Endodermal cell (in vitro differentiated cells): ENCODE measurements around the gene PRRC2A. TPM values are rescaled to one million over a fixed set of nuclear protein-coding genes. Genes with fewer than 3 reads are reported as not detected.
A peak's percentile ranks its signal among the peaks of the same experiment; 100 is the strongest.

Experiments used
- DNase-seq: peaks from one replicate; pipeline ENCODE4 v3.0.0-alpha.2; 2017
- H3K27ac ChIP-seq: 2 replicates; pipeline ENCODE4 v1.5.1; 2013; ENCODE audit warnings: mild to moderate bottlenecking, low read depth, low read length, moderate library complexity
- H3K27me3 ChIP-seq: 2 replicates; pipeline ENCODE4 v1.6.1; 2013; ENCODE audit warnings: mild to moderate bottlenecking, low read length, moderate library complexity; ENCODE audit not compliant: insufficient read depth, control insufficient read depth, poor library complexity, severe bottlenecking
- H3K36me3 ChIP-seq: 2 replicates; pipeline ENCODE4 v1.7.0; 2013; ENCODE audit warnings: mild to moderate bottlenecking, low read length, moderate library complexity; ENCODE audit not compliant: control insufficient read depth, insufficient read depth
- H3K4me1 ChIP-seq: one replicate; pipeline ENCODE4 v1.7.0; 2013; ENCODE audit warnings: low read length; ENCODE audit not compliant: control insufficient read depth, insufficient read depth
- H3K4me3 ChIP-seq: 2 replicates; pipeline ENCODE4 v1.5.1; 2013; ENCODE audit warnings: mild to moderate bottlenecking, low read length, moderate library complexity
- H3K9ac ChIP-seq: 2 replicates; pipeline ENCODE4 v1.6.1; 2013; ENCODE audit warnings: mild to moderate bottlenecking, low read length, moderate library complexity; ENCODE audit not compliant: poor library complexity, severe bottlenecking; ENCODE audit errors: extremely low read depth
- H3K9me3 ChIP-seq: 2 replicates; pipeline ENCODE4 v1.6.1; 2013; ENCODE audit warnings: mild to moderate bottlenecking, low read length, moderate library complexity; ENCODE audit not compliant: control insufficient read depth
- H3K27ac Mint-ChIP-seq: 2 replicates; pipeline ENCODE4 v1.8.0; 2020; ENCODE audit warnings: mixed read lengths
- H3K27me3 Mint-ChIP-seq: 2 replicates; pipeline ENCODE4 v1.8.0; 2021; ENCODE audit warnings: mild to moderate bottlenecking, mixed read lengths; ENCODE audit not compliant: insufficient read depth
- H3K36me3 Mint-ChIP-seq: 2 replicates; pipeline ENCODE4 v1.8.0; 2020; ENCODE audit warnings: low read depth, mixed read lengths
- H3K4me1 Mint-ChIP-seq: 2 replicates; pipeline ENCODE4 v1.8.0; 2020; ENCODE audit warnings: mixed read lengths
- H3K4me3 Mint-ChIP-seq: 2 replicates; pipeline ENCODE4 v1.8.0; 2020; ENCODE audit warnings: mild to moderate bottlenecking, moderate library complexity, mixed read lengths
- H3K9me3 Mint-ChIP-seq: 2 replicates; pipeline ENCODE4 v1.8.0; 2020; ENCODE audit warnings: mild to moderate bottlenecking, mixed read lengths
- WGBS, 2 experiments: methylation state at CpG; one replicate each; pipeline versions ENCODE4 v1.1.5 to v1.1.7; 2013; ENCODE audit warnings: missing lambda C conversion rate in 2 of 2, mixed read lengths in 1 of 2; ENCODE audit not compliant: insufficient coverage in 1 of 2, insufficient read length in 1 of 2; 5-methylcytosine and 5-hydroxymethylcytosine counted together
- total RNA-seq, 2 donors: library from RNA; stranded (reverse); fragmentation: NEBNext Ultra II Directional in 1 of 2; extraction: Animal tissue kit (Norgen Biotek cat#: 25700) in 1 of 2; gene quantifications; 2 replicates in 1 of 2; 3 replicates in 1 of 2; pipeline ENCODE4 v1.2.1, GENCODE V29; 2021
- TF ChIP-seq, protein P1 (sequence below): fragments of 200-600 bp; sonication (generic); conservative IDR thresholded peaks from 2 replicates; pipeline ENCODE4 v1.5.0; 2021; ENCODE audit warnings: antibody characterized with exemption, mild to moderate bottlenecking

Gene PRRC2A
- total RNA-seq, 2 donors from 2014 or later = 329 to 330 TPM

DNA sequence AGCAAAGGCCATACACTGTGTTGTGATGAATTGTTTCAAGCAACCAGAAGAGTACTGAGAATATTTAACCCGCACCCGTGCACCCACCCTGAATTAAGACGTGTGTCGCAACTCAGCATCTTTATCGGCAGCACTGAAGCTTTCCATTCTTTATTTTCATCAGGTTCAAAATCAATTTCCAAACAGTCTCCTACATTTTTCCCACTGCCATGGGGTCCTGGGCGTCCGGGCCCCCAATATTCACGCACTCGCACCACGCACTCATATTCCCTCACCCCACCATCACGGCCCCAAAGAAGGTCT lies 40.1 kb upstream of the PRRC2A start:
- Histone ChIP-seq H3K27me3 (peaks cover 5% of the 10 kb centered on the region), H3K36me3 (no peaks in the 10 kb centered on the region), H3K4me1 (no peaks in the 10 kb centered on the region), H3K27ac (no peak overlapping the region), H3K4me3 (peak overlapping the region; percentile 94), H3K9me3 (no peaks in the 10 kb centered on the region), H3K9ac (no peak overlapping the region)
- 70 to 74% methylated on average over 11 of the region's 11 CpGs for WGBS, 2 experiments
- Mint-ChIP-seq H3K9me3 (no peaks in the 10 kb centered on the region), H3K4me1 (peaks cover 17% of the 10 kb centered on the region), H3K27ac (no peak overlapping the region), H3K27me3 (peaks cover 49% of the 10 kb centered on the region), H3K36me3 (no peaks in the 10 kb centered on the region), H3K4me3 (peak overlapping the region; percentile 98)
- DNase-seq = no peak
- TF ChIP-seq, protein P1, sequence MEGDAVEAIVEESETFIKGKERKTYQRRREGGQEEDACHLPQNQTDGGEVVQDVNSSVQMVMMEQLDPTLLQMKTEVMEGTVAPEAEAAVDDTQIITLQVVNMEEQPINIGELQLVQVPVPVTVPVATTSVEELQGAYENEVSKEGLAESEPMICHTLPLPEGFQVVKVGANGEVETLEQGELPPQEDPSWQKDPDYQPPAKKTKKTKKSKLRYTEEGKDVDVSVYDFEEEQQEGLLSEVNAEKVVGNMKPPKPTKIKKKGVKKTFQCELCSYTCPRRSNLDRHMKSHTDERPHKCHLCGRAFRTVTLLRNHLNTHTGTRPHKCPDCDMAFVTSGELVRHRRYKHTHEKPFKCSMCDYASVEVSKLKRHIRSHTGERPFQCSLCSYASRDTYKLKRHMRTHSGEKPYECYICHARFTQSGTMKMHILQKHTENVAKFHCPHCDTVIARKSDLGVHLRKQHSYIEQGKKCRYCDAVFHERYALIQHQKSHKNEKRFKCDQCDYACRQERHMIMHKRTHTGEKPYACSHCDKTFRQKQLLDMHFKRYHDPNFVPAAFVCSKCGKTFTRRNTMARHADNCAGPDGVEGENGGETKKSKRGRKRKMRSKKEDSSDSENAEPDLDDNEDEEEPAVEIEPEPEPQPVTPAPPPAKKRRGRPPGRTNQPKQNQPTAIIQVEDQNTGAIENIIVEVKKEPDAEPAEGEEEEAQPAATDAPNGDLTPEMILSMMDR = no peak

DNA sequence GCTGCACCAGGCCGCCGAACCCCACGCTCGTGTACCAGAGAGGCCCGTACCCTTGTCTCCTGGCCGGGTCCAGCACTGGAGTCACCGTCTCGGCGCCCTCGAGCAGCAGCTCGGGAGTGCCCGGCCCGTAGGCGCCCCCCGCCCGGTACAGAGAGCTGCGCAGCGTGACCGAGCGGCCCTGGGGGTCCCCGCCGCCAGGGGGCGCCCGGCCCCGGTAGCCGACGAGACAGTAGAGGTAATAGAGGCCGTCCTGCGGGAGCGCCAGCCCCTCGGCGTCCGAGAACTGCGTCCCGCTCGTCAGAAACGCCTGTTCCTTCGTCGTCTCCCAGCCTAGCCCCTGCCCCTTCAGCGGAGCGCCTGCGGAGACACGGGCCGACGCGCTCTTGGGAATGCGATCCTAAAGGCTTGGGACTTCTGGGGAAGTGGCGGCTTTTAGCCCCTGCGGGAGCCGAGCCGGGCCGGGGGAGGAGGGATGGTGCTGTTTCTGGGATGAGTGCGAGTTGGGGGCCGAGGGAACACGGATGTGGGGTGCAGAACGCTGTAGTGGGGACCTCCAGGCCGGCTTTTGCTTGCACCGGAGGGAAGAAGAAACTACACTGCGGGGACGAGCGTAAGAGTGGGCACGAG lies 39.6 kb upstream of the PRRC2A start:
- H3K4me1 ChIP-seq = no peaks in the 10 kb centered on the region
- H3K9ac ChIP-seq = peak overlapping the region; percentile 69
- H3K9me3 Mint-ChIP-seq = no peaks in the 10 kb centered on the region
- 2% methylated on average over 31 to 62 of the region's 62 CpGs for WGBS, 2 experiments
- no peaks in the 10 kb centered on the region for H3K9me3 ChIP-seq
- H3K27ac ChIP-seq = no peak overlapping the region
- H3K4me3 Mint-ChIP-seq = peak overlapping the region; percentile 98
- DNase-seq = peak; percentile 95
- peak overlapping the region; percentile 95 for H3K27ac Mint-ChIP-seq
- peak overlapping the region; percentile 94 for H3K4me3 ChIP-seq
- TF ChIP-seq, protein P1 = peak; percentile 99
- H3K36me3 Mint-ChIP-seq = no peaks in the 10 kb centered on the region
- H3K4me1 Mint-ChIP-seq = peaks cover 17% of the 10 kb centered on the region
- peaks cover 44% of the 10 kb centered on the region for H3K27me3 Mint-ChIP-seq
- peaks cover 5% of the 10 kb centered on the region for H3K27me3 ChIP-seq
- no peaks in the 10 kb centered on the region for H3K36me3 ChIP-seq

DNA sequence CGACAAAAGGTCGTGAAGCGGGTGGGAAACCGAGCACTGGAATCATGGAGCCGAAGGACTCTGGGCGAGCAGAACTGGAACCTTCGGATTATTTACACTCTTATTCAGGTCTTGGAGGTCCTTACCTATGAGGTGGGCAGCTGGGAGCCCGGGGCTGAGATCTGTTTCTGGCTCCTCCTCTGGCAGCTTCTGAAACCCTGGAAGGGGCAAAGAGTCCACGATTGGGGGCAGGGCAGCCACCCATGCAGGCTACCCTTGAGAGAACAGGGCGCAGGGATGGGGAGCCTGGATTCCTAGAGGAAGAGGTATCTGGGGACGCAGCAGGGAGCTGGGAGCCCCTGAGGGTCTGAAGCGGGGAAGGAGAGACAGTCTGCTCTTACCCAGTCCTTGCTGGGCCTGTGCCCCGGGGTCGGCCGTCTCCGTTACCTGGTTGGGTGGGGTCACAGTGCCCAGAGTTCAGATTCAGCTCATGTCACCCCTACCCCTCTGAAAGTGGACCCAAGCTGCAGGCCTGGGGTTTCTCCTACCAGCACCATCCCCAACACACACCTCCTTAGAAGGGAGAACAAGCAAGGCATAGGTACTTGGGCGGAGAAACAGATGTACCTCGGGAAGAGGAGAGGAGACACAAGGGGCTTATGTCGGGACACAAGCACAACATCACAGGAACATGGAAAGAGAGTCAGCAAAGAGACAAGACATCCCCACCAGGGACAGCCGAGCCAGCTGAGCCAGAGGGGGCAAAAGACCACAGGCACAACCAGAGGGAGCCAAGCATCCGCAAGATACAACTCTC lies 38.9 kb upstream of the PRRC2A start:
- Mint-ChIP-seq H3K27ac (peak overlapping the region; percentile 95), H3K4me1 (peaks cover 17% of the 10 kb centered on the region), H3K9me3 (no peaks in the 10 kb centered on the region), H3K27me3 (peaks cover 36% of the 10 kb centered on the region), H3K36me3 (no peaks in the 10 kb centered on the region), H3K4me3 (peak overlapping the region; percentile 98)
- no peak overlapping the region for H3K27ac ChIP-seq
- no peaks in the 10 kb centered on the region for H3K36me3 ChIP-seq
- H3K27me3 ChIP-seq = peaks cover 5% of the 10 kb centered on the region
- no peaks in the 10 kb centered on the region for H3K4me1 ChIP-seq
- H3K9me3 ChIP-seq = no peaks in the 10 kb centered on the region
- peak overlapping the region; percentile 94 for H3K4me3 ChIP-seq
- peak overlapping the region; percentile 69 for H3K9ac ChIP-seq
- 41% methylated on average over 12 to 21 of the region's 21 CpGs for WGBS, 2 experiments
- DNase-seq = peak; percentile 67
- TF ChIP-seq, protein P1 = no peak
